PC-3 (cell line): ENCODE data around the gene RNU6-1.

Experiments used
- EZH2 ChIP-seq: fragments of 300-600 bp; sonication (generic); IDR thresholded peaks from one replicate; pipeline ENCODE4 v1.6.1; 2017; ENCODE audit warnings: antibody characterized with exemption, mild to moderate bottlenecking, low read length; ENCODE audit not compliant: unreplicated experiment
- EZH2phosphoT487 ChIP-seq: fragments of 300-600 bp; sonication (generic); IDR thresholded peaks from 2 replicates; pipeline ENCODE4 v1.6.1; 2018; ENCODE audit warnings: mild to moderate bottlenecking, antibody characterized with exemption, low read length, borderline replicate concordance
- TF ChIP-seq, protein P1 (sequence below): fragments of 300-600 bp; sonication (generic); conservative IDR thresholded peaks from 2 replicates; pipeline ENCODE4 v1.5.1; 2017; ENCODE audit warnings: antibody characterized with exemption, low read depth, mild to moderate bottlenecking, low read length

DNA sequence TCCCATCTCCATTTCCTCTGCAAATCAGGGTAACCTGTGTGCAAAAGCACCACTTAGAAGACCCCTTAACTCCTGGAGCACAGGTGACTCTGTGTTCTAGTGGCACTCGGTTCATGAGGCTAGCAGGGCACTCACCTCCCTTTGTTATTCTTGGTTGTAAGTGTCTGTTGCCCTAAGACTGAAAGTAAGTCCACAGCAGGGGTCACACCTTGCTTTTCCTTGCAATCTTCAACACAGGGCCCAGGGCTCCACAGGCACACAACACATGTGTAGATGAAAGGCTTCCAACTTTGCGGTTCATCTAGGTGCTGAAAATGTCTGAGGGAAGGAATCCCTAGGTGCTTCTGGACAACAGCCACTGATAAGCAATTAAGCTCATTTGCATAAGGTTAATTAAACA is 2.9 kb downstream of the RNU6-1 start:
- TF ChIP-seq, protein P1, sequence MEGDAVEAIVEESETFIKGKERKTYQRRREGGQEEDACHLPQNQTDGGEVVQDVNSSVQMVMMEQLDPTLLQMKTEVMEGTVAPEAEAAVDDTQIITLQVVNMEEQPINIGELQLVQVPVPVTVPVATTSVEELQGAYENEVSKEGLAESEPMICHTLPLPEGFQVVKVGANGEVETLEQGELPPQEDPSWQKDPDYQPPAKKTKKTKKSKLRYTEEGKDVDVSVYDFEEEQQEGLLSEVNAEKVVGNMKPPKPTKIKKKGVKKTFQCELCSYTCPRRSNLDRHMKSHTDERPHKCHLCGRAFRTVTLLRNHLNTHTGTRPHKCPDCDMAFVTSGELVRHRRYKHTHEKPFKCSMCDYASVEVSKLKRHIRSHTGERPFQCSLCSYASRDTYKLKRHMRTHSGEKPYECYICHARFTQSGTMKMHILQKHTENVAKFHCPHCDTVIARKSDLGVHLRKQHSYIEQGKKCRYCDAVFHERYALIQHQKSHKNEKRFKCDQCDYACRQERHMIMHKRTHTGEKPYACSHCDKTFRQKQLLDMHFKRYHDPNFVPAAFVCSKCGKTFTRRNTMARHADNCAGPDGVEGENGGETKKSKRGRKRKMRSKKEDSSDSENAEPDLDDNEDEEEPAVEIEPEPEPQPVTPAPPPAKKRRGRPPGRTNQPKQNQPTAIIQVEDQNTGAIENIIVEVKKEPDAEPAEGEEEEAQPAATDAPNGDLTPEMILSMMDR = no peak
- TF ChIP-seq EZH2phosphoT487 (no peak), EZH2 (no peak)
